Pancreas (tissue), 10 donors: ENCODE measurements around the gene SUPT3H. TPM values are rescaled to one million over a fixed set of nuclear protein-coding genes. Genes with fewer than 3 reads are reported as not detected.

Source experiments
- ATAC-seq, 4 donors: fragments of 200-7000 bp; cut with Tn5 transposase; one replicate each; pipeline versions ENCODE4 v1.8.0 to v1.9.1; 2020; ENCODE audit warnings: mild to moderate bottlenecking in 4 of 4, moderate library complexity in 4 of 4
- DNase-seq, 6 donors: peaks; one replicate each; pipeline ENCODE4 v3.0.0-alpha.2; 2020
- FAIRE-seq: peaks from 2 replicates; lab custom pipeline; 2012; peaks lifted over from hg19 to GRCh38; lab: Jason Lieb, UNC
- H3K27ac ChIP-seq, 4 donors: fragments of 200-600 bp; sonication (generic); 1 replicate in 3 of 4; 2 replicates in 1 of 4; pipeline versions ENCODE4 v1.5.0 to v1.8.0; 2020
- H3K27me3 ChIP-seq, 4 donors: fragments of 200-600 bp; one replicate each; pipeline ENCODE4 v1.8.0; 2021
- H3K36me3 ChIP-seq, 3 donors: fragments of 200-600 bp; sonication (generic) in 1 of 3; one replicate each; pipeline versions ENCODE4 v1.5.0 to v1.8.0; 2020 to 2021
- H3K4me1 ChIP-seq, 3 donors: fragments of 200-600 bp; one replicate each; pipeline ENCODE4 v1.8.0; 2021
- H3K4me3 ChIP-seq, 4 donors: fragments of 200-600 bp; sonication (generic) in 2 of 4; one replicate each; pipeline versions ENCODE4 v1.5.0 to v1.8.0; 2020 to 2021
- H3K9me3 ChIP-seq, 4 donors: fragments of 200-600 bp; one replicate each; pipeline ENCODE4 v1.8.0; 2021
- WGBS, 2 donors: extraction: QIAGEN DNeasy Blood & Tissue Kit; methylation state at CpG; one replicate each; pipeline ENCODE4 v1.1.7; 2013; 5-methylcytosine and 5-hydroxymethylcytosine counted together
- intact Hi-C, 3 donors: fragments of 100-400 bp; cut with DNase I; formaldehyde crosslinking; loops; one replicate each; pipeline versions ENCODE4 v1.11.1 to v1.14.2; 2022
- polyA plus RNA-seq, 2 donors: library from polyadenylated mRNA; stranded (reverse); fragments of 200-250 nt; gene quantifications; one replicate each; pipeline ENCODE4 v1.2.3, GENCODE V29; 2013
- total RNA-seq, 6 donors: library from RNA; stranded (reverse); fragmentation: NEBNext Ultra II Directional in 4 of 6; extraction: Animal tissue kit (Norgen Biotek cat#: 25700) in 4 of 6; gene quantifications; one replicate each; pipeline versions ENCODE4 v1.2.1 to v1.2.4, GENCODE V29; 2021 to 2023
- TF ChIP-seq, protein P1 (sequence below), 4 donors: fragments of 200-600 bp; sonication (generic) in 3 of 4; IDR thresholded peaks; one replicate each; pipeline versions ENCODE4 v1.5.0 to v1.8.0; 2021; ENCODE audit warnings: antibody characterized with exemption in 4 of 4
- donor health status: healthy with polysubstance abuse.
- donor health status: DM: no; HTN: no; CAD: no; lungs with moderate emphysema.
- donor health status: DM: no; HTN: no; CAD: no.
- donor health status: control.
- donor health status: control.
- donor health status: Bipolar disorder and iron deficiency.
- donor health status: DM: yes; HTN: yes; CAD: no.
- donor health status: DM: no; HTN: no; CAD: no.
- donor health status: DM: no; HTN: no; CAD: no.
- donor health status: DM: yes; HTN: yes; CAD: no.

Gene SUPT3H
- total and polyA plus RNA-seq, 8 donors, result 3.6 to 8.0 (median 5.3) TPM

GRCh38 chr6:45082091-45082490 is 295.6 kb downstream of the SUPT3H start:
- Histone ChIP-seq H3K27ac (no peak overlapping the region), H3K9me3 (no peaks in the 10 kb centered on the region), H3K4me3 (no peak overlapping the region), H3K4me1 (no peaks in the 10 kb centered on the region), H3K36me3 (no peaks in the 10 kb centered on the region), H3K27me3 (no peaks in the 10 kb centered on the region)
- TF ChIP-seq, protein P1, sequence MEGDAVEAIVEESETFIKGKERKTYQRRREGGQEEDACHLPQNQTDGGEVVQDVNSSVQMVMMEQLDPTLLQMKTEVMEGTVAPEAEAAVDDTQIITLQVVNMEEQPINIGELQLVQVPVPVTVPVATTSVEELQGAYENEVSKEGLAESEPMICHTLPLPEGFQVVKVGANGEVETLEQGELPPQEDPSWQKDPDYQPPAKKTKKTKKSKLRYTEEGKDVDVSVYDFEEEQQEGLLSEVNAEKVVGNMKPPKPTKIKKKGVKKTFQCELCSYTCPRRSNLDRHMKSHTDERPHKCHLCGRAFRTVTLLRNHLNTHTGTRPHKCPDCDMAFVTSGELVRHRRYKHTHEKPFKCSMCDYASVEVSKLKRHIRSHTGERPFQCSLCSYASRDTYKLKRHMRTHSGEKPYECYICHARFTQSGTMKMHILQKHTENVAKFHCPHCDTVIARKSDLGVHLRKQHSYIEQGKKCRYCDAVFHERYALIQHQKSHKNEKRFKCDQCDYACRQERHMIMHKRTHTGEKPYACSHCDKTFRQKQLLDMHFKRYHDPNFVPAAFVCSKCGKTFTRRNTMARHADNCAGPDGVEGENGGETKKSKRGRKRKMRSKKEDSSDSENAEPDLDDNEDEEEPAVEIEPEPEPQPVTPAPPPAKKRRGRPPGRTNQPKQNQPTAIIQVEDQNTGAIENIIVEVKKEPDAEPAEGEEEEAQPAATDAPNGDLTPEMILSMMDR (IDR thresholded peaks at IDR 0.05), result no peak
- WGBS, 2 donors, result 59 to 73% methylated on average over 1 of the region's 1 CpG
- intact Hi-C loops, result no loop called here
- DNase-seq (no peak), ATAC-seq (no peak), FAIRE-seq (no peak)

- H3K4me1 ChIP-seq, result no peaks in the 10 kb centered on the region
- DNase-seq, result no peak
- no peaks in the 10 kb centered on the region for H3K27me3 ChIP-seq
- no peak overlapping the region for H3K27ac ChIP-seq
- no peak for FAIRE-seq
- no peaks in the 10 kb centered on the region for H3K36me3 ChIP-seq
- intact Hi-C loops, result no loop called here
- no peak overlapping the region for H3K4me3 ChIP-seq
- 88 to 89% methylated on average over 1 of the region's 1 CpG for WGBS, 2 donors
- H3K9me3 ChIP-seq, result no peaks in the 10 kb centered on the region
- TF ChIP-seq, protein P1 (IDR thresholded peaks at IDR 0.05), result no peak
- ATAC-seq, result no peak
These were observed 296.1 kb downstream of the SUPT3H start for GRCh38 chr6:45081634-45082033.

- no peak for FAIRE-seq
These were observed 299.3 kb downstream of the SUPT3H start for GRCh38 chr6:45078432-45078831.

GRCh38 chr6:45076217-45076930 is 301.4 kb downstream of the SUPT3H start:
- ATAC-seq, result no peak
- DNase-seq, result no peak
- TF ChIP-seq, protein P1 (IDR thresholded peaks at IDR 0.05), result no peak
- Histone ChIP-seq H3K4me3 (no peak overlapping the region), H3K36me3 (no peaks in the 10 kb centered on the region), H3K9me3 (no peaks in the 10 kb centered on the region), H3K27ac (no peak overlapping the region), H3K4me1 (no peaks in the 10 kb centered on the region), H3K27me3 (no peaks in the 10 kb centered on the region)
- WGBS, 2 donors, result 98 to 99% methylated on average over 2 of the region's 2 CpGs
- intact Hi-C loops, result no loop called here
- FAIRE-seq, result no peak

More at GRCh38 chr6:45078432-45078831, 299.3 kb downstream of the SUPT3H start:
- DNase-seq (no peak), ATAC-seq (no peak)
- no peaks in the 10 kb centered on the region for H3K4me1 ChIP-seq
- 96 to 98% methylated on average over 3 of the region's 3 CpGs for WGBS, 2 donors
- TF ChIP-seq, protein P1 (IDR thresholded peaks at IDR 0.05), result no peak
- intact Hi-C loops, result no loop called here
- no peak overlapping the region for H3K27ac ChIP-seq
- H3K9me3 ChIP-seq, result no peaks in the 10 kb centered on the region
- H3K4me3 ChIP-seq, result no peak overlapping the region
- H3K27me3 ChIP-seq, result no peaks in the 10 kb centered on the region
- H3K36me3 ChIP-seq, result no peaks in the 10 kb centered on the region

- intact Hi-C loops, result no loop called here
- DNase-seq (no peak), ATAC-seq (peak in 2 of 4 donors; percentile 40 to 49), FAIRE-seq (no peak)
- Histone ChIP-seq H3K4me3 (no peak overlapping the region), H3K9me3 (no peaks in the 10 kb centered on the region), H3K36me3 (no peaks in the 10 kb centered on the region), H3K4me1 (no peaks in the 10 kb centered on the region), H3K27ac (no peak overlapping the region), H3K27me3 (no peaks in the 10 kb centered on the region)
- WGBS, 2 donors, result 79 to 82% methylated on average over 2 of the region's 2 CpGs
- TF ChIP-seq, protein P1 (IDR thresholded peaks at IDR 0.05), result no peak
These were observed 302.5 kb downstream of the SUPT3H start for GRCh38 chr6:45075246-45075645.
